ENCODE results near the gene SEC23IP.

SEC23IP gene

DNA sequence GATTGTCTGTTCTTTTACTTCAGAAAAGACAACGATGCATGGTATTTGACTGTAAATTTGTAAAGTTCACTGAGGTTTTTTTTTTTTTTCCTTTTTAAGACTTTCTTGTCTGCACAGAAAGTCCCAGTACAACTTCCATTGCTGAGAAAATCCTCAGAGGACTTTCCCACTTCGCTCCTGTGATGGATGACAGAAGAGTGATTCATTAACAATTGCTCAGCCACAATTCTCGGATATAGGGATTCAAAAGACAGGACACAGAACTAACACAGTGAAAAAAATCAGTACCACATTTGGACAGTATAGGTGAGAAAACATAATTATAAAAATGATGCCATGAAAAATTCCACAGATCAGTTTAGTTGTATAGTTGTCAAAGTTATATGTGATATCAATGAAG lies 48.0 kb downstream of the SEC23IP start:
- no peak for DNase-seq (ENCODE audit: low read depth in 2 of 2)

DNA sequence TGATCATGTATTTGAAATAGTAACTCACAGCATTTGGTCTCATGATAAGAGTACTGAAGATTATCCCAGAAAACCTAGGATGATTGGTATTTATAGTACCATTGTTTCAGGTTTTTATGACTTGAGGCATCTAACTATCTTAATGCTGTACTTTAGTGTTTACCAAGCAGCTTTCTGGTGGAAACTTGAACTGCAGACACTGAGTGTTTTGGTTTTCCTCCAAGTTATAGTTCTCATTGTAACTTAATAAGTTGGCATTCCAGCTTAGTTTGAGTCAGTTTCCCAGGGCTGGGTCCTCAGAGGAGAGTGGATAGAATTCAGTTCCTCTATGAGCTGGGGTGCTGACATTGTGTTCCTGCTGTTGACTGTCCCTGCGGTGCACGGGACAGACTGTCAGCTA lies 50.4 kb downstream of the SEC23IP start:
- no peak for DNase-seq (ENCODE audit: low read depth in 2 of 2)

DNA sequence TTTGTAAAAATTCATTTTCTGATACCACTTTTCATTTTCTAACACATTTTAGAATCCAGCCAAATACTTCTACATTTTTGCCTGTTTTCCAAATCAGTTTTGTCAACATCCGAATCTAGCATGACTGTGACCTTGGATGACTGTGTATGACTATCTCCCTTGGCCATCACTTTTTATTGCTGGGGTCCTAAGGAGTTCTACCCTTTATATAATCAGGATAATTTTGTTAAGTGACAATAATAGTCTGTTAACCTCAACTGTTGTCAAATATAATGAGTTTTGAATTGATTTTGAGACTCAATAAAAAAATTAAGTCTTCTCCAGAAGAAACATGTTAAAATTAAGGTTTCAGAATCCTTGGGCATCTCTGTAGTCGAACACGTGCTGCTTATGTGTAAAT lies 53.3 kb downstream of the SEC23IP start:
- DNase-seq (ENCODE audit: low read depth in 2 of 2) = no peak

DNA sequence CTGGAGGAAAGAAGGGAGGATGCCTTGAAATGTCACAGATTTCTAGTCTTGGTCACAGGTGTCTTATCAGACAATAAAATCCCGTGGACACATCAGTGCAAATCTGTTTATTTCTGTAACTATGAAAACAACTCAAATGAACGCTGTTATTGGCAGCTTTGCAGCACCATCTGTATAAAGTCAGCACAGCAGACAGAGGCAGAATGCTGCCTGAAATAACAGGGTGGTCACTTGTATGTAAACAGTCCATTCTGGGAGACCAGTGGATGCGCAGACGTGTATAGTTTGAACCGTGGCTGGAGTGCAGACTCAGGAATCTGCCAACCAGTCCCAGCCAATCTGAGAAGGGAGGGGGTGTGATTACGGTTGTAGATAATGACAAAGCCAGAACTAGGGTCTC lies 54.8 kb downstream of the SEC23IP start:
- DNase-seq (ENCODE audit: low read depth in 2 of 2) = no peak

DNA sequence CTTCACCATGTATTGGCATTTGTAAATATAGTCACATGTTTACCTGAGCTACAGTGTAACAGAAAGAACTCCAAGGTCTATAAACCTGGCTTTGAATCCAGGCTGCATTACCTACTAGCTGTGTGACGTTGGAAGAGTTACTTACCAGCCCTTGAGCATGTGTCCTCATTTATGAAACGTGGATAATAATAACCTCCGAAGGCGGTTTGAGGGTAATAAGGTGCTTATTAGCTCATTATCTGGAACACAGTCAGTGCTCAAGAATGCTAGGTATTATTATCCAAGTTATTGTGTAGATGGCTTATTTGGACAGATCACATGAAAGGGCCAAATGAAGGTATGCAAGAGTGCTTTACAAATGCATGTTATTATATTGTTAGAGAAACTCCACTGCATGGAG lies 64.9 kb downstream of the SEC23IP start:
- DNase-seq (ENCODE audit: low read depth in 2 of 2) = no peak

DNA sequence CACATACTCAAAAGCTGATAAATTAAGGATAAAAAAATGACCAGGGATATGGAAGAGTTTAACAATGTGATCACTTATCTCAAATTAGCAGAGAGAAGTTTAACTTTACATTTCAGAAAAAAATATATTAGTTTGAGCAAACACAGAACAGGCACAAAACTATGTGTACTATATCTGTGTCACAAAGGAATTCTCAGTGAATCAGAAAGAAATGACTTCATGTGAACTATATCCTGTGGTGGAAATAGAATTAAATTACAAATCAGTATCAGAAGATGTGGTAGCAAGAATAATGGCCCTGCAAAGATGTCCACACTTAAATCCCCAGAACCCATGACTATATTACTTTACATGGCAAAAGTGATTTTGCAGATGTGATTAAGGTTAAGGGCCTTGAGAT lies 70.3 kb downstream of the SEC23IP start:
- DNase-seq (ENCODE audit: low read depth in 2 of 2) = no peak

DNA sequence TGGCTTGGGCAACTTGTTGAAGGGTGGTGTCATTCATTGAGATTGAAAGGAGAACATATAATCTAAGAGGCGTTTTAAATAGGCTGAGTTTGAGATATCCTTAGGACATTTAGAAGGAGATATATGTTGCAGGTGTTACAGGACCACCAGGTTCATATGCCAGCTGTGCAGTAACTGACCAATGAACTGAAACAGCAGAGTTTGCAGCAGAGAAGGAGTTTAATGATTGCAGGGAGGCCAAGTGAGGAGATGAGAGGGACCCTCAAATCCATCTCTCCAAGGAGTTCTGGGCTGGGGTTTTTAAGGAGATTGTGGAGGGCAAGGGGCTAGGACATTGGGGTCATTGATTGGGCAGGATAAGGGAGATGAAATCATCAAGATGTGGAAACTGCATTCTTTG lies 74.5 kb downstream of the SEC23IP start:
- no peak for DNase-seq (ENCODE audit: low read depth in 2 of 2)

DNA sequence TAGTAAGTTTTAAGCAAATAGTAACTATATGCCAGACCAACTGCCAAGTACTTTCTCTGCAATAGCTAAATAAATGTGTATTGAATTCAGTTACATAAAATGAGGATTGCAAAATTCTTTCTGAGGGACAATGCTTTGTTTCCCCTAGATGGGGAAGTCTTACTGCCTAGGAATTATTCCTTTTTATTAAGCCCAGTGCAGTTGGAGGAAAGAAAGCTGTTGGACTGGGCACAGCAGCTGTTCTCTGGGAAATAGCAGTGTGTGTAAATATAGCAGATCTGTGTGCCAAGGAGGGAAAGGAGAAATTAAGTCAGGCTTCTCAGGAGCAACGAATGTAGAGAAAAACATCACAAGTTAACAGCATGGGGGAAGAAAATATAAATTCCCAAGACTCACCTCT lies 77.1 kb downstream of the SEC23IP start:
- no peak for DNase-seq (ENCODE audit: low read depth in 2 of 2)

DNA sequence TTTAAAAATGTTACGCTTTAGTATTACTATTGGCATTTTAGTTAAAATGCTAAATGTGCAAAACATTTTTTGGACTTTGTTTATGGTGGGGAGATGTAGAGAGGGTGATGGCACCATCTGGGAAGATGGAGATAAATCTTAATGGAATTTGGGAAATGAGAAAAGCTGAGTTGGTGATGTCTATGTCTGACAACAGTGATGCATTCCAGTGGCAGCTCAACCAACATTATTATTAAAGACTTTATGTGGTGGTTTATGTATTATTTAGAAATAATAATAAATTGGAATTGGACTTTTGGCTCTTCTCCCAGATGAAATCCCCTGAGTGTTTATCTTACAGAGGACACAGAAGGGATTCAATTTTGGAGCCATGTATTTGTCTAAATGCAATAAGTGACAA lies 77.6 kb downstream of the SEC23IP start:
- no peak for DNase-seq (ENCODE audit: low read depth in 2 of 2)

DNA sequence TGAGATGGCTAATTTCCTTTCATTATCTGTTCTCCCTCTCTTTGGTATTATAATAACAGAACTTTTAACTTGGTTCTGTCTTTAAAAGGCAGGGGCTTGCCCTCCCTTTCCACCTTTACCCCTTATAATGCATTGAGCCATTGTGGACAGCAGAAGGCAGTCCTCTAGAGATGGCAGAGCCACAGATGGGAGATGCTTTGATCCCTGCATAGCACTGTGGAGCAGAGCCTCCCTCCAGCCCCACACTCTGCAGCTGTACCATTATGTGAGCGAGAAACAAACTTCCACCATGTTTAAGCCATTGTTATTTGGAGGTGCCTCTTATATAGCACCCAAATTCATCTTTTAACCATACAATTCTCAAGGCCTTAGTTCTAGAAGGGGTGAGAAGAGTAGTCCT lies 78.4 kb downstream of the SEC23IP start:
- DNase-seq (ENCODE audit: low read depth in 2 of 2) = no peak

DNA sequence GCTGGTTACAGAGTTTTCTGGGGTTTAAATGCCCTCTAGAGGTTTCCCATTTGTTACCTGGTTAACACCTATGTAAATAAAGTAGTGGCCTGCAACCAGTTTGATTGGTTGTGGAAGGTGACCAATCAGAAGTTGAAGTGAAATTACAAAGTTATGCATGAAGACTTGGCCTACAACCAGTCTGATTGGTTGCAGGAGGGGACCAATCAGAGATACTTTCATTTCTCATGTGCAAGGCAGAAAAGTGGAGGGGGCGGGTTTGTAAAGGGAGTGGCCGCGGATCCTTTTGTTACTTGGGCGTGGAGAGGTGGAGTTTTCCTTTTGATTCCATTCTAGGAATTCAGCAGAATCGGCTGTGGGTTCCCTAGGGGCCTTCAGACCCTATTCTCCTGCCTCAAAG lies 80.8 kb downstream of the SEC23IP start:
- DNase-seq (ENCODE audit: low read depth in 2 of 2) = no peak

DNA sequence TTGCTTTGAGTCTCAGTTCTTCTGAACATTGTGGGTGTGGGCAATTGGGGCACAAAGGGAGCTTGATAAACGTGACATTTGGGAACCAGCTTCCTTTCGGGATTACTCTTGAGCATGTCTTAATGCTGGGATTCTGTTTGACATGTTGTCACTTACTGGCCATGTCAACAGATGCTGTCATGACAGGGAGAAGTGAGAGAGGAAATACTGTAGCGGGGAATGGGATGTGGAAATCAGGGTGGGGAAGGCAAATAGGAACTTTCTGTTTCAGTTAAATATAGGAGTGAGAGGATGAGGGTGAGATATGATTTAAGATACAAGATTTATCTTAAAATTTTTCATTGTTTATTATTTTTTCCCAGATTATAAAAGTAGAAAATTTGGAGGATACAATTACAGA lies 83.9 kb downstream of the SEC23IP start:
- no peak for DNase-seq (ENCODE audit: low read depth in 2 of 2)

DNA sequence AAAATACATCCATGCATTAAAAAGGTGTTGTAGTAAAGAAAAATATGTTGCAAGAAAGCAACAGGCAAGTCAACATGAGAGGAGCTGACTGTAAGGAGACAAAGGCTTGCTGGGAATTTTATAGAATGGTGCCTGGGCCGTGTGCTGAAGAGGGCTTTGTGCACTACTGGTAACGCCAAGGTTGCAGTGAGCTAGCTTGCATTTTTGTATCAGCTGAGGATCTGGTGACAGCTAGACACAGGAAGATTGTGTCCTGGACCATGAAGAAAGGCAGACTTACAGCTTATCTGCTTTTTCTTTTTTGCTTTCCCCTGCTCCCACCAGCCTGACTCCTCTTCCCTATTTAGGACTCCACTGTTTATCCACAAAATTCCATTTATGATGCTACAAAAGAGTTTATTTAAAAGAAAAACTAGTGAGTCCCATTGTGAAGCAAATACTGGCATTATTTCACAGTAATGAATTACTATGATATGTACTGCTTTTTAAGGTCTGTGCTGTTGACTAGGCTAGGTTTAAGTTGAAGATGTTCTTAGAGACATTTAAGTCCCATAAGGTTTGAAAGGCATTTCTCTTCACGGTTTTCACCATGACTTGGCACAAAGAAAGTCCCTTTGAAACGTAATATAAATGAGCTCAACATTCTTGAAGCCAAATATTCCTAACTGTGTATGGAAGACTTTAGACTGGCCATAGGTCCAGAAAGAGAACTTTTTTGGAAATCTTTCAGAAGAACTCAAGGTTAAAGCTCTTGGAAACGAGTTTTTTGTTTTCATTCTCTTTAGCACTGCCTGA lies 88.6 kb downstream of the SEC23IP start:
- DNase-seq (ENCODE audit: low read depth in 2 of 2) = no peak

DNA sequence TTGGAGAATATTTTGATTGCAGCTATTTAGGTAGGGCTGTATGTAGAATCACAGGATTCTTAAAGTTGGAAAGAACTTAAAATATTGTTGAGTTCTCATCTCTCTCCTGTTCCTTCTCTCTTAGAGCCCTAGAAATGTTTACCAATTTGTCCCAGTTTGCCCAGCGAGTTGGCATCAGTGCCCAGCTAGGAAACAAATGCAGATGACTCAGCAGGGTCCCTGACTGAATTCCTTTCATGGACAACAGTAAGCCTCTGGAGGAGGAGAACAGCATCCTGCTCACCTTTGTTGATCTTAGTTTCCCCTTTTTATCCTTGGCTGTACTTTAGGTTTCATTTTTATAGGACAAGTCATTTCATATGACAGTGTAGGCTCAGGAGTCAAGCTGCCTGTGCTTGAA lies 89.3 kb downstream of the SEC23IP start:
- no peak for DNase-seq (ENCODE audit: low read depth in 2 of 2)

DNA sequence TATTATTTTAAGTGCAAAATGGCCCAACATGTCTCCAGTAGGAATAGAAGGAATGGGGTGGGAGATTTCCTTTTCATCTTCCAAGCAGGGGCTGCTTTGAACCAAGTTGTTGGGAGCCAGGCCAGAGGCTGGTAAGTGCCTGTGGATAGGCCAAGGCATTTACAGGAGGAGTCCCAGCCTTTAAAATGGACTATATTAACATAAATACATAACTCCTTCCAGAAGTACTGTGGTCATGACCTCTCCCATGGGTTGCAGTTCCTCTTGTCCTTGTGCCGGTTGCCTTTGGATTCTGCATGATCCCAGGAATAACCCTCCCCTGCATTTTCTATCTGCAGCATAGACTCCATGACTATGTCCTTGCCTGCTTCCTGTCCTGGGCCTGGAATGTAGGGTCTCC lies 95.8 kb downstream of the SEC23IP start:
- no peak for DNase-seq (ENCODE audit: low read depth in 2 of 2)

DNA sequence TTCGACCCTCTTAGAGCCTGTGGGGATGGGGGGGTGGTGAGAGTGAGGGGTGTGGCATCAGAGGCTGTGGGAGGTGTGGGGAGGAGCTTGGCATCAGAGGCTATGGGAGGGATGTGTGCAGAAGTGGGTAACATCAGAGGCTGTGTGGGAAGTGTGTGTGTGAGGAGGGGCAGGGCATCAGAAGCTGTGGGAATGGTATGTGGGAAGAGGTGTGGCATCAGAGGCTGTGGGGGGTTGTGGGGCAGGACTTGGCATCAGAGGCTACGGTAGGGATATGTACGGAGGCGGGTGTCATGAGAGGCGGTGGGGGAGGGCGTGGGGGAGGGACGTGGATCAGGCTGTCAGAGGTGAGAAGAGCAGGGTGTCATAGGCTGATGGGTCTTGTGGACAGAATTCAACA lies 97.4 kb downstream of the SEC23IP start:
- DNase-seq (ENCODE audit: low read depth in 2 of 2) = no peak

DNA sequence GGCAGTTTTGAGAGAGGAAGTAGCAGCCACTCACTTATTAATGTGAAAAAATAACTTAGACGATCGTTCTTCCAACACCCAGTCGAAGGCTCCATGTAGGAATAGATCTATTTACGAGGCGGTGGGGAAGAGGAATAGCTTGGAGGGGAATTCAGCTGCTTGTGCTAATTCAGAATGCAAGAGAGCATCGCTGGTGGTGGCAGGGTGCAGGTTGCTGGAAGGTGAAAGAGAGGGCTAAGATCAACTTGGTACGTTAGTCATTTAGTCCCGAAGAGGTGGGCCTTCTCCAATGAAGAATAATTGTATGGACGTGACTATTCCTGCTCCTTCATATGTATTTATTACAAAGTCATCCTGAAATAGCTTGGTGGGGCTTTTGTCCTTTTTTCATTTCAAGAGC lies 98.5 kb downstream of the SEC23IP start:
- DNase-seq (ENCODE audit: low read depth in 2 of 2) = no peak

DNA sequence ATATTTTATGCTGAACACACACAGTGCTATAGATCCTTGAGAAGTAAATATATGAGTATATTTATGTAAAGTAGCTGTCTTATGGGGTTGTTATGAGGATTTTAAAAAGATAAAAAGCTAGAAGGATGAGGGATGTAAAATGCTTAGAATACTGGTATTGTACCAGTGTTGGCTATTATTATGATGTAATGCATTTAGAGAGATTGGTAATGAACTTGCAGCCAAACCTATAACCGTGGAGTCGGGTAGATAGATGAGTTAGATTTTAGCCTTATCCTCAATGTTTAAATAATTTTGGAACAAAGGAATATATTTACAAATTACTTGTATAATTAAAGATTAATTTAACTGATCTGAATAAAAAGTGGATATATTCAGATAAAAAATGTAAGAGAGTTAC lies 99.3 kb downstream of the SEC23IP start:
- DNase-seq (ENCODE audit: low read depth in 2 of 2) = no peak
